Measurements from ENCODE around the gene ICA1L.

ICA1L gene

GRCh38 chr2:202765436-202765835 lies 106.1 kb downstream of the ICA1L start:
- TF ChIP-seq FOXM1 (IDR thresholded peaks at IDR 0.05; ENCODE audit: borderline replicate concordance) (no peak), ZNF384 (IDR thresholded peaks at IDR 0.05) (no peak)
- ChIA-PET CTCF (no interaction called here), POLR2A (no interaction called here)
- DNase-seq (ENCODE audit: extremely low spot score): no peak

- TF ChIP-seq LEF1 (IDR thresholded peaks at IDR 0.05; ENCODE audit: borderline replicate concordance): no peak
- no peak for TF ChIP-seq FOXM1 (IDR thresholded peaks at IDR 0.05; ENCODE audit: borderline replicate concordance)
- TF ChIP-seq HDGF (IDR thresholded peaks at IDR 0.05; ENCODE audit: borderline replicate concordance): no peak
- no peak for TF ChIP-seq PKNOX1 (IDR thresholded peaks at IDR 0.05)
- no peak for TF ChIP-seq SUZ12 (IDR thresholded peaks at IDR 0.05)
- TF ChIP-seq FOXA1 (IDR thresholded peaks at IDR 0.05): no peak
- TF ChIP-seq L3MBTL2 (conservative IDR thresholded peaks at IDR 0.05): no peak
- TF ChIP-seq CTBP1 (IDR thresholded peaks at IDR 0.05; ENCODE audit: borderline replicate concordance): no peak
- no peak for TF ChIP-seq ZNF384 (IDR thresholded peaks at IDR 0.05)
- TF ChIP-seq TARDBP (IDR thresholded peaks at IDR 0.05): no peak
- no peak for TF ChIP-seq BHLHE40 (IDR thresholded peaks at IDR 0.05; ENCODE audit: borderline replicate concordance)
- no peak for TF ChIP-seq ARNT (IDR thresholded peaks at IDR 0.05)
- no peak for TF ChIP-seq FOXK2 (IDR thresholded peaks at IDR 0.05)
- TF ChIP-seq SP1 (IDR thresholded peaks at IDR 0.05): no peak
- no peak for TF ChIP-seq NFRKB (IDR thresholded peaks at IDR 0.05)
- no peak for TF ChIP-seq ELF4 (IDR thresholded peaks at IDR 0.05)
- POLR2A ChIA-PET: no interaction called here
- no peak for DNase-seq (ENCODE audit: extremely low spot score)
- CTCF ChIA-PET: no interaction called here
These were observed 106.6 kb downstream of the ICA1L start for GRCh38 chr2:202764991-202765390.

DNA sequence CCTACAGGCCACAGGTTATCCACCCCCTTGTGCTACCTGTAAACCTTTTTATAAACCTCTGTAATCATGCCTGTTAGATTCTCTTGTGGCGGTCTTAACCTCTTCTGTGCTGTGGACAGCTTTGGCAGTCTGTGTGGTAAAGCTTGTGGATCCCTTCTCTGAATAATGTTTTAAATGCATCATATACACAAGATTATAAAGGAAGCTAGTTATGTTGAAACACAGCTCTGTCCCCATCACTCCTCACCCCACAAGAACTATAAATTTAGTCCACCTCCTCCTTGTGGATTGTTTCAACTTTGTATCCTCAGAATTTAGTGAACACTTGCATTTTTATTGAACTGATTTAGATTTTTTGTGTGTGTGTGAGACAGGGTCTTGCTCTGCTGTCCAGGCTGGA lies 107.7 kb downstream of the ICA1L start:
- CTCF ChIA-PET: no interaction called here
- POLR2A ChIA-PET: no interaction called here
- DNase-seq (ENCODE audit: extremely low spot score): no peak
- TF ChIP-seq FOXK2 (IDR thresholded peaks at IDR 0.05) (no peak), ZNF384 (IDR thresholded peaks at IDR 0.05) (no peak), ELF4 (IDR thresholded peaks at IDR 0.05) (no peak), BHLHE40 (IDR thresholded peaks at IDR 0.05; ENCODE audit: borderline replicate concordance) (no peak), ARNT (IDR thresholded peaks at IDR 0.05) (no peak)

- TF ChIP-seq CTBP1 (IDR thresholded peaks at IDR 0.05; ENCODE audit: borderline replicate concordance) (no peak), NFRKB (IDR thresholded peaks at IDR 0.05) (no peak), FOXK2 (IDR thresholded peaks at IDR 0.05) (no peak), HDGF (IDR thresholded peaks at IDR 0.05; ENCODE audit: borderline replicate concordance) (no peak), ELF4 (IDR thresholded peaks at IDR 0.05) (no peak), FOXA1 (IDR thresholded peaks at IDR 0.05) (no peak), PKNOX1 (IDR thresholded peaks at IDR 0.05) (no peak), FOXM1 (IDR thresholded peaks at IDR 0.05; ENCODE audit: borderline replicate concordance) (no peak), SUZ12 (IDR thresholded peaks at IDR 0.05) (no peak), SP1 (IDR thresholded peaks at IDR 0.05) (no peak), ARNT (IDR thresholded peaks at IDR 0.05) (no peak), BHLHE40 (IDR thresholded peaks at IDR 0.05; ENCODE audit: borderline replicate concordance) (no peak), ZNF384 (IDR thresholded peaks at IDR 0.05) (no peak), L3MBTL2 (conservative IDR thresholded peaks at IDR 0.05) (no peak), LEF1 (IDR thresholded peaks at IDR 0.05; ENCODE audit: borderline replicate concordance) (no peak)
- ChIA-PET POLR2A (no interaction called here), CTCF (no interaction called here)
- DNase-seq (ENCODE audit: extremely low spot score): no peak
These were observed 109.0 kb downstream of the ICA1L start for GRCh38 chr2:202762556-202762955.

DNA sequence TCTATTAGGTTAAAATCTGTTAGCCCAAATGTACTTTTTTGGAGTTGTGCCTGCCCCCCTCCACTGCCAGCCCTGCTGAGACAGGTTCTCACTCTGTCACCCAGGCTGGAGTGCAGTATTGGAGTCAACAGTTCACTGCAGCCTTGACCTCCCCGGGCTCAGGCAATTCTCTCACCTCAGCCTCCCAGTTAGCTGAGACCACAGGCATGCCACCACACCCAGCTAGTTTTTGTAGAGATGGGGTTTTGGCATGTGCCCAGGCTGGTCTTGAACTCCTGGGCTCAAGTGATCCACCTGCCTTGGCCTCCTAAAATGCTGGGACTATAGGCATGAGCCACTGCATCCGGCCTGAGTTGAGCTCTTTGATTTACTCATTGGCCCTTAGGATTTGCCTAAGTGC lies 110.7 kb downstream of the ICA1L start:
- TF ChIP-seq SUZ12 (IDR thresholded peaks at IDR 0.05) (no peak), BHLHE40 (IDR thresholded peaks at IDR 0.05; ENCODE audit: borderline replicate concordance) (no peak), FOXM1 (IDR thresholded peaks at IDR 0.05; ENCODE audit: borderline replicate concordance) (no peak), ARNT (IDR thresholded peaks at IDR 0.05) (no peak), TARDBP (IDR thresholded peaks at IDR 0.05) (no peak), CTBP1 (IDR thresholded peaks at IDR 0.05; ENCODE audit: borderline replicate concordance) (no peak)
- ChIA-PET POLR2A (no interaction called here), CTCF (interaction anchor here (0.5 kb wide), 1 partner anchor 384 kb away, joined by 3 read pairs; no protein-coding TSS in a partner anchor)
- DNase-seq (ENCODE audit: extremely low spot score): no peak

GRCh38 chr2:202758604-202759003 lies 113.0 kb downstream of the ICA1L start:
- POLR2A ChIA-PET: no interaction called here
- no peak for DNase-seq (ENCODE audit: extremely low spot score)
- CTCF ChIA-PET: no interaction called here
- TF ChIP-seq ELF4 (IDR thresholded peaks at IDR 0.05): no peak
- TF ChIP-seq FOXM1 (IDR thresholded peaks at IDR 0.05; ENCODE audit: borderline replicate concordance): no peak
- TF ChIP-seq ARNT (IDR thresholded peaks at IDR 0.05): no peak
- no peak for TF ChIP-seq CTBP1 (IDR thresholded peaks at IDR 0.05; ENCODE audit: borderline replicate concordance)
- TF ChIP-seq L3MBTL2 (conservative IDR thresholded peaks at IDR 0.05): no peak
- no peak for TF ChIP-seq PKNOX1 (IDR thresholded peaks at IDR 0.05)
- no peak for TF ChIP-seq TARDBP (IDR thresholded peaks at IDR 0.05)
- no peak for TF ChIP-seq SP1 (IDR thresholded peaks at IDR 0.05)
- no peak for TF ChIP-seq FOXA1 (IDR thresholded peaks at IDR 0.05)
- no peak for TF ChIP-seq FOXK2 (IDR thresholded peaks at IDR 0.05)
- TF ChIP-seq BHLHE40 (IDR thresholded peaks at IDR 0.05; ENCODE audit: borderline replicate concordance): no peak
- no peak for TF ChIP-seq SUZ12 (IDR thresholded peaks at IDR 0.05)
- no peak for TF ChIP-seq NFRKB (IDR thresholded peaks at IDR 0.05)
- no peak for TF ChIP-seq LEF1 (IDR thresholded peaks at IDR 0.05; ENCODE audit: borderline replicate concordance)
- no peak for TF ChIP-seq ZNF384 (IDR thresholded peaks at IDR 0.05)
- no peak for TF ChIP-seq HDGF (IDR thresholded peaks at IDR 0.05; ENCODE audit: borderline replicate concordance)

All from HEK293T (cell line).